A172 (cell line): ENCODE results near the gene GCSAML. TPM values are rescaled to one million over a fixed set of nuclear protein-coding genes. Genes with fewer than 3 reads are reported as not detected.

ENCODE experiments used
- DNase-seq: peaks from one replicate; pipeline ENCODE4 v3.0.0-alpha.2; 2015; ENCODE audit warnings: low spot score
- total RNA-seq: library from RNA; depleted of rRNA; stranded (reverse); fragments of >200 nt; shearing (Covaris generic); gene quantifications from 2 replicates; pipeline ENCODE4 v1.2.3, GENCODE V29; 2014; rRNA removed

The GCSAML gene
- total RNA-seq, 1 experiment from 2014 or later: not detected

DNA sequence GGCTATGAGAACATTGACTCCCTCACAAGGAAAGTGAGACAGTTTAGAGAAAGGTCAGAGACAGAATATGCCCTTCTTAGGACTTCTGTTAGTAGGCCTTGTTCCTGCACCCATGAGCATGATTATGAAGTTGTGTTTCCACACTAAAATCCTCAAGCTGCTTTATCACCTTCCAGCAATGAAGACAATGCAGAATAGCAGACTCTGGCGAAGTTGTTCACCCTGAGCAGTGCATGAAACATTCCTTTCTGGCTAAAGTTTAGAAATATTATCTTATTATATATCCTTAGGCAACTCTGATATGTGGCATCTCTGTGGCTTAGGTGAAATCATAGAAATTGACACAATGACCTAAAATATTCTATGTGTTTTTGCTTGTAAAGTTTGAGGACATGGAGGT, 25.3 kb downstream of the GCSAML start:
- no peak for DNase-seq

DNA sequence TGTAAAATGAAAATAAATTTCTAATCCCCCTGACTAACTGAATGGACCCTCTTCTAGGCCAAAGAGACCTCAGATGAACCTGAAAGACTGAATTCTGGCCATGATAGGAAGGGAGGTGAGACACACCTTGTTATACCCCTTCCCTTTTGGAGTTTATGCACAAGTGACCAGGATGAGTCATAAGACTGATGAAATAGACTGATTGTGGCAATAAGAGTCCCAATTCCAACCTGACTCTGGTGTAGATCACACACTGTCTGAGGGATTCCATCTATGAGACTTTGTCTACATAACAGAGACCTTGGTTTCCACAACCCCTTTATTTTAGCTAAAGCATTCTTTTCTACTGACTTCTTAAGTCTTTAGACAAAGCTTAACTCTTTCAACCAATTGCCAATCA, 25.7 kb downstream of the GCSAML start:
- no peak for DNase-seq

DNA sequence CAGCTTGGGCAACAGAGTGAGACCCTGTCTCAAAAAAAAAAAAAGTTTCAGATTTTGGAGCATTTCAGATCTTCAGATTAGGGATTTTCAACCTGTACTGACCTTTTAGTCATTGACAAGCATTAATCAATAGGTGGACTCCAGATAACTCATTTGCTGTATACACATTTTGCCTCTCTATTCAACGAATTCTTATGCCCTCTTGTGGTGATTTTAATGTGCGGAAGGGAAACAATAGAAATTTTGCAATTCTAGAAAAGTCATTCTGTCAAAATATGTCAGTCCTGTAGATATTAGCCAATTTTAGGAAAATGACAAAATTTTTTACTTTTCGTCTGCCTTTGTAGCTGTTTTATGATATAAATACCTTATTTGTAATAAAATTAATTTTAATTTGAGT, 27.6 kb downstream of the GCSAML start:
- DNase-seq: peak; percentile 16

DNA sequence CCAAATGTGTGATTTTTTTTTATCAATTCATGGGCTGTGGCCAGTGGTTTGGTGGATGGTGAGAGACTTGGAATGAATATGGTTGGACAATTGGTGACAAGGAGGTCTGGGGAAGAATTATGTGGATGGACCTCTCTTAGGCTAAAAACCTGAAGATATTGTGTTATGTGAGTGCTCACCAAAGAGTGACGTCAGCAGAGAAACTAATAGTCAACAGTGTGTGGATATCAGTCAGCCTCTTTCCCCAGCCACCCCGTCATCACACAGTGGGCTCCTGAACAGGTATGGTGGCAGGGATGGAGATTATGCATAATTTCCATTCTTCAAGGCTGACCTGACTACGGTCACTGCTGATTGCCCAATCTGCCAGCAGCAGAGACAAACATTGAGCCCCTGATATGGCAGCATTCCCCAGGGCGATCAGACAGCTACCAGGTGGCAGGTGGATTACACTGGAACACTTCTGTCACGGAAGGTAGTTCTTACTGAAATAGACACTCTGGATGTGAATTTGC, 30.1 kb downstream of the GCSAML start:
- no peak for DNase-seq

DNA sequence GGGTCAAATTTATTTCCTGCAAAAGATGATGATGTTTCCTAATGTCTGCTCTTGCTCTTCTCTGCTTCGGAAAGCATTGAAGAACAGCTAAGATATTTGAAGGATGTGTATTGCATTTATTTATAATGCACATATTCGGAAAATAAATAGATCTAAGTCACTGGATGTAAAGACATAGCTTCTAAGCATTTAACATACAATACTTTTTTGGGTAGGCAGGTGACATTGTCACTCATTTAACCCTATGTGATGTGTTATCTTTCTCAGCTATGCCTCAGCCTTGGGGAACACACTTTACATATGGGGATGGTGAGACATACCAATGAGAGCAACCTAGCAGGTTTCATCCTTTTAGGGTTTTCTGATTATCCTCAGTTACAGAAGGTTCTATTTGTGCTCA, 39.1 kb downstream of the GCSAML start, which contains the start of gene OR2G2:
Gene OR2G2, plus strand, starts transcription at position 301 of the 400 bp plus-strand sequence. Its CDS starts 0 bp downstream, at position 301.
- no peak for DNase-seq

DNA sequence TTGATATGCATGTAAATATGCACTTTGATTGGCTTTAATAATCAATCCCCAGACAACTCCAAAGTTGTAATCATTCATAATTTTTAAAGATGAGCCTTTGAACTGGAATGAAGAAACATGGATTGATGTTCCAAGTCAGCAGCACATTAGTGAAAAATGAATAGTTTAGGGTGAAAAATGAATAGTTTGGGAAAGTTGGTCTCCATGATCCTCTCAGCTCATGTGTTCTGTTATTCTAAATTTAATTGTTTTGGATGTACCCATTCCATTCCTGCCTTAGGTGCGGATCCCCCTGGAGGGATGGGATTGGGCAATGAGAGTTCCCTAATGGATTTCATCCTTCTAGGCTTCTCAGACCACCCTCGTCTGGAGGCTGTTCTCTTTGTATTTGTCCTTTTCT, 56.4 kb downstream of the GCSAML start, which contains the start of gene OR2G3:
Gene OR2G3, plus strand, starts transcription at position 301 of the 400 bp plus-strand sequence. Its CDS starts 0 bp downstream, at position 301.
- DNase-seq: no peak

- no peak for DNase-seq
Measured at GRCh38 chr1:247613405-247613804, 64.5 kb downstream of the GCSAML start.

DNA sequence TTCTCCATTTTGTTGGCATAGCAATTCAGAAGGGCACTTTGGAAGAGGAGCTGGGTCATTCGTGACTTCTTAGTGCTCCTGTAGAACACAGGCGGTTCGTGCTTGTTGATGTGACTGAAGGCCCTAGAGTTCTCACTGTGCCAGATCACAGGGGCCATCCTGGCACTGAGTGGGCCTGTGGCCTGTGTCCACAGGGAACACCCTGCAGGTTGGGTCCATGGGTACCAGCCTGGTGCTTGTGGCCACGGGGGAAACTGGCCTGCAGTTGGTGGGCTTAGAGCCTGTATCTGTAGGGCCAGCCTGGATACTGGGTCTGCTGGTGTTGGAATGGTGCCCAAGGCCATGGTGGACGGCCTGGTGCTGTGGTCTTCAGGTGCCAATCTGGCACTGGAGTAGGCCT, 65.7 kb downstream of the GCSAML start:
- no peak for DNase-seq

Other genes with a start within 250 kb of the GCSAML start
- 26.5 and 45.0 TPM in 2 replicates for gene ZNF496, start 217.3 kb upstream of the GCSAML start, total RNA-seq
- gene NLRP3, start 133.0 kb upstream of the GCSAML start, total RNA-seq: 0.24 and 0.43 TPM in 2 replicates
- not detected in 2 replicates for gene OR2B11, start 91.0 kb upstream of the GCSAML start, total RNA-seq
- not detected in 2 replicates for gene OR2C3, start 12.7 kb upstream of the GCSAML start, total RNA-seq
- gene OR2G2, start 39.2 kb downstream of the GCSAML start, total RNA-seq: not detected in 2 replicates
- gene OR2G3, start 56.5 kb downstream of the GCSAML start, total RNA-seq: not detected in 2 replicates
- not detected in 2 replicates for gene OR13G1, start 130.6 kb downstream of the GCSAML start, total RNA-seq
- gene OR6F1, start 167.5 kb downstream of the GCSAML start, total RNA-seq: not detected in 2 replicates
- gene OR14K1, start 189.5 kb downstream of the GCSAML start, total RNA-seq: not detected in 2 replicates
- not detected in 2 replicates for gene OR14A2, start 199.0 kb downstream of the GCSAML start, total RNA-seq
- gene OR1C1, start 211.4 kb downstream of the GCSAML start, total RNA-seq: not detected in 2 replicates